ENCODE measurements around the gene NEDD4L. TPM values are rescaled to one million over a fixed set of nuclear protein-coding genes. Genes with fewer than 3 reads are reported as not detected.

The NEDD4L gene
- total and polyA plus RNA-seq, 7 donors = 14.8 to 28.0 (median 19.6) TPM

GRCh38 chr18:58396966-58397365 lies 352.9 kb downstream of the NEDD4L start:
- Histone ChIP-seq H3K4me3 (no peak overlapping the region), H3K27me3 (ENCODE audit: insufficient read depth in 3 of 3, low read length in 2 of 3) (no peaks in the 10 kb centered on the region), H3K4me1 (peaks cover 6% of the 10 kb centered on the region), H3K36me3 (ENCODE audit: insufficient read depth in 1 of 2, low read depth in 1 of 2) (peaks cover 0 to 33% of the 10 kb centered on the region in 2 donors), H3K9me3 (no peaks in the 10 kb centered on the region), H3K27ac (no peak overlapping the region)
- no peak for DNase-seq
- TF ChIP-seq CTCF (IDR thresholded peaks at IDR 0.05) = no peak
- WGBS, 3 donors = 83 to 88% (median 88%) methylated on average over 3 of the region's 3 CpGs
- no peak for ATAC-seq
- intact Hi-C loops (cut with DNase I) = no loop called here

GRCh38 chr18:58397385-58398132 lies 353.5 kb downstream of the NEDD4L start:
- WGBS, 3 donors = 92 to 94% (median 93%) methylated on average over 9 of the region's 9 CpGs
- DNase-seq (no peak), ATAC-seq (no peak)
- no peak for TF ChIP-seq CTCF (IDR thresholded peaks at IDR 0.05)
- H3K4me3 ChIP-seq = no peak overlapping the region
- H3K36me3 ChIP-seq (ENCODE audit: insufficient read depth in 1 of 2, low read depth in 1 of 2) = peaks cover 0 to 27% of the 10 kb centered on the region in 2 donors
- no peaks in the 10 kb centered on the region for H3K9me3 ChIP-seq
- no peaks in the 10 kb centered on the region for H3K27me3 ChIP-seq (ENCODE audit: insufficient read depth in 3 of 3, low read length in 2 of 3)
- peaks cover 9% of the 10 kb centered on the region for H3K4me1 ChIP-seq
- intact Hi-C loops (cut with DNase I) = no loop called here
- H3K27ac ChIP-seq = no peak overlapping the region

- 81 to 85% (median 81%) methylated on average over 11 of the region's 11 CpGs for WGBS, 3 donors
- no peak for TF ChIP-seq CTCF (IDR thresholded peaks at IDR 0.05)
- intact Hi-C loops (cut with DNase I) = no loop called here
Measured at GRCh38 chr18:58398648-58399398, 354.8 kb downstream of the NEDD4L start.

GRCh38 chr18:58400331-58400870 lies 356.4 kb downstream of the NEDD4L start:
- Histone ChIP-seq H3K27me3 (ENCODE audit: insufficient read depth in 3 of 3, low read length in 2 of 3) (no peaks in the 10 kb centered on the region), H3K36me3 (ENCODE audit: insufficient read depth in 1 of 2, low read depth in 1 of 2) (peaks cover 0 to 11% of the 10 kb centered on the region in 2 donors), H3K9me3 (no peaks in the 10 kb centered on the region), H3K27ac (no peak overlapping the region), H3K4me1 (peaks cover 13% of the 10 kb centered on the region), H3K4me3 (no peak overlapping the region)
- DNase-seq (no peak), ATAC-seq (no peak)
- TF ChIP-seq CTCF (IDR thresholded peaks at IDR 0.05) = no peak
- WGBS, 3 donors = 56 to 66% (median 58%) methylated on average over 14 of the region's 14 CpGs
- intact Hi-C loops (cut with DNase I) = loop anchor here (1.0 to 10.0 kb wide), 3 partner anchors 93 to 364 kb away; no protein-coding TSS in a partner anchor

More at GRCh38 chr18:58398648-58399398, 354.8 kb downstream of the NEDD4L start:
- Histone ChIP-seq H3K36me3 (ENCODE audit: insufficient read depth in 1 of 2, low read depth in 1 of 2) (peaks cover 0 to 16% of the 10 kb centered on the region in 2 donors), H3K4me1 (peaks cover 13% of the 10 kb centered on the region), H3K9me3 (no peaks in the 10 kb centered on the region), H3K4me3 (no peak overlapping the region), H3K27me3 (ENCODE audit: insufficient read depth in 3 of 3, low read length in 2 of 3) (no peaks in the 10 kb centered on the region), H3K27ac (no peak overlapping the region)
- ATAC-seq = no peak
- DNase-seq = no peak

All from psoas muscle (tissue), 8 donors.